Esophagus squamous epithelium (tissue), 5 donors: Measurements from ENCODE around the gene FIBP. TPM values are rescaled to one million over a fixed set of nuclear protein-coding genes. Genes with fewer than 3 reads are reported as not detected.
A peak's percentile ranks its signal among the peaks of the same experiment; 100 is the strongest.

Source experiments
- DNase-seq: peaks from one replicate; lab custom pipeline; 2025; lab: John Stamatoyannopoulos, UW
- H3K27ac ChIP-seq, 4 donors: fragments of 200-600 bp; sonication (generic); one replicate each; pipeline ENCODE4 v1.5.1; 2016 to 2019; ENCODE audit warnings: mild to moderate bottlenecking in 1 of 4
- H3K27me3 ChIP-seq, 4 donors: fragments of 200-600 bp; sonication (generic); 1 replicate in 3 of 4; 2 replicates in 1 of 4; pipeline versions ENCODE4 v1.5.1 to v1.6.0; 2017 to 2021; ENCODE audit warnings: antibody characterized with exemption in 1 of 4
- H3K36me3 ChIP-seq, 3 donors: fragments of 200-600 bp; sonication (generic); one replicate each; pipeline ENCODE4 v1.5.1; 2016 to 2019
- H3K4me1 ChIP-seq, 3 donors: fragments of 200-600 bp; sonication (generic); one replicate each; pipeline ENCODE4 v1.5.1; 2017 to 2019
- H3K4me3 ChIP-seq, 4 donors: fragments of 200-600 bp; sonication (generic); 1 replicate in 3 of 4; 2 replicates in 1 of 4; pipeline ENCODE4 v1.5.1; 2016 to 2019; ENCODE audit warnings: mild to moderate bottlenecking in 2 of 4, moderate library complexity in 1 of 4
- H3K9me3 ChIP-seq, 3 donors: fragments of 200-600 bp; sonication (generic); one replicate each; pipeline ENCODE4 v1.5.1; 2016 to 2019
- POLR2A ChIP-seq, 4 donors: fragments of 450-650 bp; IDR thresholded peaks; one replicate each; pipeline ENCODE4 v1.6.1; 2017; ENCODE audit warnings: antibody characterized with exemption in 4 of 4, mild to moderate bottlenecking in 4 of 4, moderate library complexity in 3 of 4
- WGBS, 2 donors: methylation state at CpG; one replicate each; pipeline ENCODE4 v1.1.5; 2018; 5-methylcytosine and 5-hydroxymethylcytosine counted together
- intact Hi-C: fragments of 100-400 bp; cut with DNase I; formaldehyde crosslinking; loops from one replicate; pipeline ENCODE4 v1.15.0; 2022
- total RNA-seq, 4 donors: library from RNA; depleted of rRNA; stranded (reverse); fragments of >200 nt; gene quantifications; one replicate each; pipeline ENCODE4 v1.1.0, GENCODE V29; 2016
- TF ChIP-seq, protein P1 (sequence below), 6 experiments: fragments of 450-650 bp in 4 of 6; fragments of 200-600 bp in 2 of 6; sonication (generic) in 2 of 6; IDR thresholded peaks; one replicate each; pipeline ENCODE4 v1.5.1; 2016 to 2019; ENCODE audit warnings: antibody characterized with exemption in 6 of 6, mild to moderate bottlenecking in 4 of 6, moderate library complexity in 4 of 6
- donor health status: DM: yes; HTN: yes; CAD: no.

The FIBP gene
- total RNA-seq, 4 donors from 2014 or later, result 35.7 to 60.1 (median 38.4) TPM

DNA sequence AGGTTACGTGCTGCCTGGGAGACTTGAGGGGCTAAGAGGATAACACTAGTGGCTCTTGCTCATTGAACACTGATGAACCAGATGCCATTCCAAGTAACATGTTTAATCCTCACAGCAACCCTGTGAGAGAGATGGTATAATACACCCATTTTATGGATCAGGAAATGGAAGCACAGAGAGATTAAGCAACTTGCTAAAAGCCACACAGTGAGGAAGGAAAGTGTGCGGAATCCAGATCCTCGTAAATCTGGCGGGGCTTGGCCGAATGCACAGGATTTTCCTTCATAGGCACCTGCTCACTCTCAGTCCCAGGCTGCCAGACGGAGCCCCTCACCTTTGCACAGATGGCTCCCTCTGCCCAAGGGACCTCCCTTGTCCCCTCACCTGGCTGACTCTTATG is 19.6 kb upstream of the FIBP start:
- Histone ChIP-seq H3K27ac (no peak overlapping the region), H3K27me3 (no peaks in the 10 kb centered on the region), H3K4me1 (peaks cover 10 to 22% (median 17%) of the 10 kb centered on the region in 3 donors), H3K36me3 (no peaks in the 10 kb centered on the region), H3K9me3 (no peaks in the 10 kb centered on the region), H3K4me3 (no peak overlapping the region)
- WGBS, 2 donors, result 86 to 88% methylated on average over 6 of the region's 6 CpGs
- intact Hi-C loops, result no loop called here
- TF ChIP-seq, protein P1, sequence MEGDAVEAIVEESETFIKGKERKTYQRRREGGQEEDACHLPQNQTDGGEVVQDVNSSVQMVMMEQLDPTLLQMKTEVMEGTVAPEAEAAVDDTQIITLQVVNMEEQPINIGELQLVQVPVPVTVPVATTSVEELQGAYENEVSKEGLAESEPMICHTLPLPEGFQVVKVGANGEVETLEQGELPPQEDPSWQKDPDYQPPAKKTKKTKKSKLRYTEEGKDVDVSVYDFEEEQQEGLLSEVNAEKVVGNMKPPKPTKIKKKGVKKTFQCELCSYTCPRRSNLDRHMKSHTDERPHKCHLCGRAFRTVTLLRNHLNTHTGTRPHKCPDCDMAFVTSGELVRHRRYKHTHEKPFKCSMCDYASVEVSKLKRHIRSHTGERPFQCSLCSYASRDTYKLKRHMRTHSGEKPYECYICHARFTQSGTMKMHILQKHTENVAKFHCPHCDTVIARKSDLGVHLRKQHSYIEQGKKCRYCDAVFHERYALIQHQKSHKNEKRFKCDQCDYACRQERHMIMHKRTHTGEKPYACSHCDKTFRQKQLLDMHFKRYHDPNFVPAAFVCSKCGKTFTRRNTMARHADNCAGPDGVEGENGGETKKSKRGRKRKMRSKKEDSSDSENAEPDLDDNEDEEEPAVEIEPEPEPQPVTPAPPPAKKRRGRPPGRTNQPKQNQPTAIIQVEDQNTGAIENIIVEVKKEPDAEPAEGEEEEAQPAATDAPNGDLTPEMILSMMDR (IDR thresholded peaks at IDR 0.05), result no peak
- TF ChIP-seq POLR2A (IDR thresholded peaks at IDR 0.05), result no peak
- no peak for DNase-seq

DNA sequence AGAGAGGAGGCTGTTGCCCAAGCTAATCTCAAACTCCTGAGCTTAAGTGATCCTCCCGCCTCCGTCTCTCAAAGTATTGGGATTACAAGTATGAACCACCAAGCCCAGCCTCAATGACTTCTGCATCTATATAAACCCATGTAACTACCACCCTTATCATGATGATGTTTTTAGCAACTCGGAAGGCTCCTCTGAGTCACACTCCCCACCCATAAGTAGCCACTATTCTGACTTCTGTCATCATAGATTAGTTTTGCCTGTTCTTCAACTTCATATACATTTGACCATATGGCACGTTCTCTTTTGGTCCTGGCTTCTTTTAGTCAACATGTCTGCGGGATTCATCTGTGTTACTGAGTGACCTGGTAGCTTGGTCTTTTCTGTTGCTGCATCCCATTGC is 18.3 kb upstream of the FIBP start:
- intact Hi-C loops, result no loop called here
- no peaks in the 10 kb centered on the region for H3K36me3 ChIP-seq
- H3K4me3 ChIP-seq, result no peak overlapping the region
- H3K27ac ChIP-seq, result no peak overlapping the region
- H3K4me1 ChIP-seq, result peaks cover 0 to 13% (median 4%) of the 10 kb centered on the region in 3 donors
- 72 to 76% methylated on average over 5 of the region's 5 CpGs for WGBS, 2 donors
- no peaks in the 10 kb centered on the region for H3K27me3 ChIP-seq
- DNase-seq, result no peak
- no peak for TF ChIP-seq POLR2A (IDR thresholded peaks at IDR 0.05)
- TF ChIP-seq, protein P1 (IDR thresholded peaks at IDR 0.05), result no peak
- no peaks in the 10 kb centered on the region for H3K9me3 ChIP-seq

DNA sequence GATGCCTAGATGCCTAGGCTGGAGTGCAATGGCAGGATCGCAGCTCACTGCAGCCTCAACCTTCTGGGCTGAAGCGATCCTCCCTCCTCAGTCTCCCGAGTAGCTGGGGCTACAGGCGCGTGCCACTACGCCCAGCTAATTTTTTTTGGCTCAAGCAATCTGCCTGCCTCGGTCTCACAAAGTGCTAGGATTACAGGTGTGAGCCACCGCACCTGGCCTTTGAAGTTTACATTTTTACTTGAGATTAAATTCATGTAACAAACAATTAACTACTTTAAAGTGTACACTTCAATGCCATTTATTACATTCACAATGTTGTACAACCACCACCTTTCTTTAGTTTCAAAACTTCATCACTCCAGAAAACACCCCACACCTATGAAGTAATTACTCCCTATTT is 15.4 kb upstream of the FIBP start:
- Histone ChIP-seq H3K27ac (no peak overlapping the region), H3K9me3 (no peaks in the 10 kb centered on the region), H3K4me1 (peaks cover 5 to 31% (median 7%) of the 10 kb centered on the region in 3 donors), H3K36me3 (no peaks in the 10 kb centered on the region), H3K27me3 (peaks cover 0 to 11% (median 0%) of the 10 kb centered on the region in 4 donors), H3K4me3 (no peak overlapping the region)
- intact Hi-C loops, result no loop called here
- DNase-seq, result no peak
- WGBS, 2 donors, result 71 to 74% methylated on average over 8 of the region's 8 CpGs
- TF ChIP-seq POLR2A (IDR thresholded peaks at IDR 0.05), result no peak
- TF ChIP-seq, protein P1 (IDR thresholded peaks at IDR 0.05), result no peak

DNA sequence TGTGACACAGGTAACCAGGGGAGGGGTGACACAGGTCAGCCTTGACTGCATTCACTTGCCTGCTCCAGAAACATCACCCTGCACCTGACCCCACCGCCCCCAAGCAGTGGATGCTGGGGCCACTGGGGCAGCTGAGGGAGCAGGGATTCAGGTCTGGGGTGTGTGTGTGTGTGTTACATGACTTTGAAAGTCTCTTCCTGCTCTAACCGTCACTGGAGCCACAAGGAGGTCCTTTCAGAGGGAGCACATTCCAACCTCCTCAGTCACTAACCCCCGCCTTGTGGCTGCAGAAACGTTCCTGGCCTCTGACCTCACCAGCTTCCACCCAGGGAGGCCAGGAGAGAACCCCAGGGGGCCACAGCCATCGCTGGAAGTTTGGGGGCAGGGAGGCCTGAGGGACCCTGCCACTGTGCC is 14.8 kb upstream of the FIBP start:
- DNase-seq, result no peak
- 29 to 83% methylated on average over 1 to 2 of the region's 5 CpGs for WGBS, 2 donors
- Histone ChIP-seq H3K4me3 (no peak overlapping the region), H3K4me1 (peaks cover 5 to 36% (median 7%) of the 10 kb centered on the region in 3 donors), H3K36me3 (no peaks in the 10 kb centered on the region), H3K27me3 (peaks cover 0 to 11% (median 0%) of the 10 kb centered on the region in 4 donors), H3K27ac (peak overlapping the region in 2 of 4 donors; percentile 20 to 40), H3K9me3 (no peaks in the 10 kb centered on the region)
- intact Hi-C loops, result no loop called here
- TF ChIP-seq, protein P1 (IDR thresholded peaks at IDR 0.05), result no peak
- no peak for TF ChIP-seq POLR2A (IDR thresholded peaks at IDR 0.05)

DNA sequence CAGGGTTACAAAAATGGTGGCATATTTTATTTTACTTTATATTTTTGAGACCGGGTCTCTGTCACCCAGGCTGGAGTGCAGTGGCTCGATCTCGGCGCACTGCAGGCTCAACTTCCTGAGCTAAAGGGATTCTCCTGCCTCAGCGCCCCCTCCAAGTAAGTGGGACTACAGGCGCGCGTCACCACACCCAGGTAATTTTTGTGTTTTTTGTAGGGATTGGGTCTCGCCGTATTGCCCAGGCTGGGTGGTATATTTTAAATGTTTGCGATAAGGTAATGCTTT is 12.6 kb upstream of the FIBP start:
- peak overlapping the region; percentile 86 to 98 (median 92) for H3K27ac ChIP-seq
- peaks cover 0 to 11% (median 0%) of the 10 kb centered on the region in 4 donors for H3K27me3 ChIP-seq
- no peaks in the 10 kb centered on the region for H3K9me3 ChIP-seq
- WGBS, 2 donors, result 63 to 71% methylated on average over 10 to 11 of the region's 11 CpGs
- H3K4me1 ChIP-seq, result peaks cover 5 to 46% (median 7%) of the 10 kb centered on the region in 3 donors
- H3K36me3 ChIP-seq, result no peaks in the 10 kb centered on the region
- intact Hi-C loops, result no loop called here
- H3K4me3 ChIP-seq, result peak overlapping the region in 3 of 4 donors; percentile 73 to 82 (median 81)
- TF ChIP-seq, protein P1 (IDR thresholded peaks at IDR 0.05), result no peak
- TF ChIP-seq POLR2A (IDR thresholded peaks at IDR 0.05), result no peak
- DNase-seq, result no peak
